Gastroesophageal sphincter (tissue), 3 donors: Measurements from ENCODE around the gene KLHL2.
"Not testable (repeated sequence)": the region's sequence is repeated elsewhere in the genome, so short reads cannot be mapped to it uniquely, and the experiment has no call there.

Experiments
- CTCF ChIP-seq, 4 experiments: fragments of 200-600 bp in 2 of 4; fragments of 450-650 bp in 2 of 4; sonication (generic) in 1 of 4; IDR thresholded peaks; one replicate each; pipeline ENCODE4 v1.5.1; 2017 to 2019; ENCODE audit warnings: antibody characterized with exemption in 4 of 4, mild to moderate bottlenecking in 2 of 4, moderate library complexity in 2 of 4
- POLR2A ChIP-seq, 2 donors: fragments of 450-650 bp; IDR thresholded peaks; one replicate each; pipeline ENCODE4 v1.6.1; 2017; ENCODE audit warnings: antibody characterized with exemption in 2 of 2, mild to moderate bottlenecking in 2 of 2, moderate library complexity in 1 of 2
- POLR2AphosphoS5 ChIP-seq: sonication (generic); formaldehyde crosslinking; IDR thresholded peaks from one replicate; pipeline ENCODE4 v1.6.1; 2017; ENCODE audit warnings: antibody characterized with exemption

- TF ChIP-seq POLR2A (IDR thresholded peaks at IDR 0.05); CTCF (IDR thresholded peaks at IDR 0.05); POLR2AphosphoS5: not testable (repeated sequence)
Observed at GRCh38 chr4:165221306-165221705, 13.9 kb downstream of the KLHL2 start.
